Body of pancreas (tissue), 4 donors: Measurements from ENCODE around the gene MT1HL1.

Source experiments
- POLR2A ChIP-seq, 3 donors: fragments of 450-650 bp; IDR thresholded peaks; one replicate each; pipeline ENCODE4 v1.6.1; 2016; ENCODE audit warnings: antibody characterized with exemption in 3 of 3, mild to moderate bottlenecking in 2 of 3
- TF ChIP-seq, protein P1 (sequence below), 7 experiments: fragments of 450-650 bp in 4 of 7; fragments of 200-600 bp in 3 of 7; sonication (generic) in 3 of 7; IDR thresholded peaks; one replicate each; pipeline ENCODE4 v1.5.1; 2016 to 2019; ENCODE audit warnings: antibody characterized with exemption in 7 of 7

GRCh38 chr1:237040823-237041222 is 36.6 kb upstream of the MT1HL1 start:
- TF ChIP-seq, protein P1, sequence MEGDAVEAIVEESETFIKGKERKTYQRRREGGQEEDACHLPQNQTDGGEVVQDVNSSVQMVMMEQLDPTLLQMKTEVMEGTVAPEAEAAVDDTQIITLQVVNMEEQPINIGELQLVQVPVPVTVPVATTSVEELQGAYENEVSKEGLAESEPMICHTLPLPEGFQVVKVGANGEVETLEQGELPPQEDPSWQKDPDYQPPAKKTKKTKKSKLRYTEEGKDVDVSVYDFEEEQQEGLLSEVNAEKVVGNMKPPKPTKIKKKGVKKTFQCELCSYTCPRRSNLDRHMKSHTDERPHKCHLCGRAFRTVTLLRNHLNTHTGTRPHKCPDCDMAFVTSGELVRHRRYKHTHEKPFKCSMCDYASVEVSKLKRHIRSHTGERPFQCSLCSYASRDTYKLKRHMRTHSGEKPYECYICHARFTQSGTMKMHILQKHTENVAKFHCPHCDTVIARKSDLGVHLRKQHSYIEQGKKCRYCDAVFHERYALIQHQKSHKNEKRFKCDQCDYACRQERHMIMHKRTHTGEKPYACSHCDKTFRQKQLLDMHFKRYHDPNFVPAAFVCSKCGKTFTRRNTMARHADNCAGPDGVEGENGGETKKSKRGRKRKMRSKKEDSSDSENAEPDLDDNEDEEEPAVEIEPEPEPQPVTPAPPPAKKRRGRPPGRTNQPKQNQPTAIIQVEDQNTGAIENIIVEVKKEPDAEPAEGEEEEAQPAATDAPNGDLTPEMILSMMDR (IDR thresholded peaks at IDR 0.05): no peak
- no peak for TF ChIP-seq POLR2A (IDR thresholded peaks at IDR 0.05)
